ENCODE data around the gene ZSCAN30. TPM values are rescaled to one million over a fixed set of nuclear protein-coding genes. Genes with fewer than 3 reads are reported as not detected.
A peak's percentile ranks its signal among the peaks of the same experiment; 100 is the strongest.

ZSCAN30 gene
- total and polyA plus RNA-seq, 9 of the 15 experiments (the other 6 are each of a cell fraction or from before 2014, with no cell fraction given): 4.6 to 13.6 (median 10.8) TPM

- peak; percentile 35; the same call in 1 of the 2 replicates for TF ChIP-seq MGA (IDR thresholded peaks at IDR 0.05)
- TF ChIP-seq CBX3 (IDR thresholded peaks at IDR 0.05; ENCODE audit: borderline replicate concordance in 1 of 2, low read length in 2 of 2): no peak
These were observed 22.2 kb downstream of the ZSCAN30 start (continued) for GRCh38 chr18:35267809-35268208.

Data from K562 (cell line).